ENCODE results near the gene TESK2. TPM values are rescaled to one million over a fixed set of nuclear protein-coding genes. Genes with fewer than 3 reads are reported as not detected.
"Not testable (repeated sequence)": the region's sequence is repeated elsewhere in the genome, so short reads cannot be mapped to it uniquely, and the experiment has no call there.

Gene TESK2
- total RNA-seq, 2 experiments from 2014 or later: 3.1 to 3.3 TPM

DNA sequence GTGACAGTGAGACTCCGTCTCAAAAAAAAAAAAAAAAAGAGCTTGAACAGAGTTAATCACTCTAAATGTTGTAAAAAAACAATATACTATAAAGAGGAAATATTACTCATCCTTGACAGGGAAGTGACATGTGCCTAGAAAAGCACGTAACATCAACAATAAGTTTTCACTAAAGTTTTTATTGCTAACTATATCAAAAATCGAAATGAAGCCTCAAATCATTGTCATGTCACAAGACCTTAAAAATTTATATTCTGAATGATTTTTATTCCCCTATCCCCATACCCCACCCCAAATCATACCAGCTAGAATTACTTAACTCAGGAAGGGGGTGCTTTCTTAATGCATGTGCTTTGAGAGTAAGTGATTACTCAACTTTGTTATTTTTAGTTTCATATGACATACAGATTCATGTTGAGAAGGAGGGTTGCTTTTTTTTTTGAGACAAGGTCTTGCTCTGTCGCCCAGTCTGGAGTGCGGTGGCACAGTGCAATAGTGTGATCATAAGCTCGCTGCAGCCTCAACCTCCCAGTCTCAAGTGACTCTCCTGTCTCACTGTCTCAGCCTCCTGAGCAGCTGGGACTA is 97.2 kb downstream of the TESK2 start:
- DNase-seq (peak; percentile 35), ATAC-seq (peak; percentile 86)
- intact Hi-C loops (cut with DNase I, micrococcal nuclease): no loop called here
- Mint-ChIP-seq H3K27me3 (no peaks in the 10 kb centered on the region), H3K27ac (peak overlapping the region; percentile 69), H3K9me3 (ENCODE audit: low read depth) (no peaks in the 10 kb centered on the region), H3K36me3 (ENCODE audit: low read depth) (no peaks in the 10 kb centered on the region), H3K4me1 (peaks cover 16% of the 10 kb centered on the region), H3K4me3 (no peak overlapping the region)
- ChIA-PET CTCF (no interaction called here), POLR2A (interaction anchor here (0.6 kb wide), 1 partner anchor 363 kb away, joined by 3 read pairs; no protein-coding TSS in a partner anchor)

DNA sequence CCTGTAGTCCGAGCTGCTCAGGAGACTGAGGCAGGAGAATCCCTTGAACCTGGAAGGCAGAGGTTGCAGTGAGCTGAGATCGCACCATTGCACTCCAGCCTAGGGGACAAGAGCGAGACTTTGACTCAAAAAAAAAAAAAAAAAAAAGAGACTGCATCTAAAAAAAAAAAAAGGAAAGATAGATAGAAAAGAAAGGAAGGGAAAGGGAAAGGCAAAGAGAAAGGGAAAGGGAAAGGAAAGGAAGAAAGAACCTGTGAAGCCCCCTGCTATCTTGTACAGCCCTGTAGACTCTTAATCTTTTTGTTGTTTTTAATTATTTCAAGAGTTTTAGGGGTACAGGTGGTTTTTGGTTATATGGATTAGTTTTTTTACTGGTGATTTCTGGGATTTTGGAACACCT is 104.7 kb downstream of the TESK2 start:
- no peak for ATAC-seq
- Mint-ChIP-seq H3K9me3 (ENCODE audit: low read depth) (no peaks in the 10 kb centered on the region), H3K36me3 (ENCODE audit: low read depth) (no peaks in the 10 kb centered on the region), H3K4me3 (no peak overlapping the region), H3K27ac (no peak overlapping the region), H3K27me3 (no peaks in the 10 kb centered on the region), H3K4me1 (no peaks in the 10 kb centered on the region)
- ChIA-PET POLR2A (no interaction called here), CTCF (interaction anchor here (0.6 kb wide), 1 partner anchor 58 kb away, joined by 3 read pairs; no protein-coding TSS in a partner anchor)
- no peak for DNase-seq
- intact Hi-C loops (cut with DNase I, micrococcal nuclease): no loop called here

DNA sequence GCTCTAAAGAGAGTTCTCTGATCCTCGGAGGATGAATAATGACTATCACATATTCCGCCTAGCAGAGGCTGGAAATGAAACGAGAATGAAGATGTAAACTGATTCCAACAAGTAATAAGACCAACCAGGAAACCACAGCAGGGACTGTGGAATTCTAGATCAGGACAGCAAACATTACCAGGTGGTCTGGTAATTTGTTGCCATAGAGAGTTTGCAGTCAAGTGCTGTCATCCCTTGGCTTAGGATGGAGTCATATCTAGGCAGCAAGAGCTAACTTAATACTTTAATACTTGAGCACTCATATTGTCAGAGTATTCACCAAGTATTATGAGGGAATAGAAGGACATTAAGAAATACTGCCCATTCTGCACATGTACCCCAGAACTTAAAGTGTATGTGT is 105.7 kb downstream of the TESK2 start:
- H3K9me3 Mint-ChIP-seq (ENCODE audit: low read depth): no peaks in the 10 kb centered on the region
- H3K27me3 Mint-ChIP-seq: no peaks in the 10 kb centered on the region
- no peaks in the 10 kb centered on the region for H3K4me1 Mint-ChIP-seq
- DNase-seq (no peak), ATAC-seq (no peak)
- no peaks in the 10 kb centered on the region for H3K36me3 Mint-ChIP-seq (ENCODE audit: low read depth)
- ChIA-PET POLR2A (no interaction called here), CTCF (no interaction called here)
- H3K27ac Mint-ChIP-seq: no peak overlapping the region
- no peak overlapping the region for H3K4me3 Mint-ChIP-seq
- intact Hi-C loops (cut with DNase I, micrococcal nuclease): no loop called here

DNA sequence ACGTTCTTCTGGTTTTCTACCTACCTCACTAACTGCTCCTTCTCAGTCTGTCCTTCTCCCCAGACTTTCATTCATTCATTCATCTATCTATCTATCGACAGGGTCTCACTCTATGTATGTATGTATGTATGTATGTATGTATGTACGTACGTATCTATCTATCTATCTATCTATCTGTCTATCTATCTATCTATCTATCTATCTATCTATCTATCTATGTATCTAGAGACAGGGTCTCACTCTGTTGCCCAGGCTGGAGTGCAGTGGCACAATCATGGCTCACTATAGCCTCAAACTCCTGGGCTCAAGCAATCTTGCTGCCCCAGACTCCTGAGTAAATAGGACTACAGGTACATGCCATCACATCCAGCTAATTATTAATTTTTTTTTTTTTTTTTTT is 106.8 kb downstream of the TESK2 start:
- H3K9me3 Mint-ChIP-seq (ENCODE audit: low read depth); ATAC-seq; POLR2A ChIA-PET; DNase-seq; intact Hi-C loops (cut with DNase I, micrococcal nuclease); H3K27me3 Mint-ChIP-seq; H3K4me3 Mint-ChIP-seq; H3K27ac Mint-ChIP-seq; H3K36me3 Mint-ChIP-seq (ENCODE audit: low read depth); CTCF ChIA-PET; H3K4me1 Mint-ChIP-seq: not testable (repeated sequence)

DNA sequence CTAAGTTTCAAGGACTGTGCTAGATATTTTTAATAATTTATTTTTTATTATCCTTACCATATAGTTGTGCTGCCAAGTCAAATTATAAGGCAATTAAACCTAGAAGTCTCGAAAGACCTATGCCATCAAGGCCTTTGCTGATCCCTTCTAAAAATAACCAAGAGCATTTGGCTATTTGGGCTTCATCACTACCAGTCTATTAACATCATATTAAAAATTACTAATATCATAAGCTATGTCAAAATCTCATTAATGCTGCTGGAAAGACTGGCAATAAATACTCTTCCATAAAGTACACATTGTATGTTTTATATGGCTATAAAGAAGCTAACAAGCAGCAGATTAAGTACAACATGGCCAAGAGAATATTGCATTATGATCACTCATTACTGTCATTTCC is 107.8 kb downstream of the TESK2 start:
- Mint-ChIP-seq H3K4me1 (no peaks in the 10 kb centered on the region), H3K27me3 (no peaks in the 10 kb centered on the region), H3K27ac (no peak overlapping the region), H3K9me3 (ENCODE audit: low read depth) (no peaks in the 10 kb centered on the region), H3K4me3 (no peak overlapping the region), H3K36me3 (ENCODE audit: low read depth) (no peaks in the 10 kb centered on the region)
- DNase-seq: no peak
- intact Hi-C loops (cut with DNase I, micrococcal nuclease): no loop called here
- no peak for ATAC-seq
- CTCF ChIA-PET: interaction anchor here (0.5 to 0.6 kb wide), 2 partner anchors 353 to 567 kb away, joined by 3 read pairs; no protein-coding TSS in a partner anchor
- POLR2A ChIA-PET: no interaction called here

DNA sequence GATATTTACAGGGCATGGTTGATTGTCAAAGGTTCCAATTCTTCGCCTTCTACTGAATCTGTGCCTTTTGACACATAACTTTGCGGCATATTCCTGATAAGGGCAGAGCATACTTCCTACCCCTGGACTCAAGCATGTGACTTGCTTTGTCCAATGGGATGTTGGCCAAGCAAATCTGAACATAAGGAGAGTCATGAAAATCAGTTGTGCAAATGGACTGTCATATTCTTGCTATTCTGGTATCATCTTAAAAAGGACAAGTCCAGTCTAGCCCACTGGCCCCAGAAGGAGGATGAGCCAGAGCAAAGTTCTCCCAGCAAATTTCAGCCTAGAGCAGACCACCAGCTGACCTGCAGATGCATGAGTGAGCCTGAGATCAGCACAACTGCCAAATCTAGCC is 109.7 kb downstream of the TESK2 start:
- POLR2A ChIA-PET: interaction anchor here (0.6 kb wide), 1 partner anchor 110 kb away, joined by 3 read pairs; no protein-coding TSS in a partner anchor
- no peak for ATAC-seq
- no peak for DNase-seq
- Mint-ChIP-seq H3K27me3 (no peaks in the 10 kb centered on the region), H3K4me1 (no peaks in the 10 kb centered on the region), H3K9me3 (ENCODE audit: low read depth) (no peaks in the 10 kb centered on the region), H3K36me3 (ENCODE audit: low read depth) (no peaks in the 10 kb centered on the region), H3K27ac (no peak overlapping the region), H3K4me3 (no peak overlapping the region)
- intact Hi-C loops (cut with DNase I, micrococcal nuclease): no loop called here
- CTCF ChIA-PET: no interaction called here

DNA sequence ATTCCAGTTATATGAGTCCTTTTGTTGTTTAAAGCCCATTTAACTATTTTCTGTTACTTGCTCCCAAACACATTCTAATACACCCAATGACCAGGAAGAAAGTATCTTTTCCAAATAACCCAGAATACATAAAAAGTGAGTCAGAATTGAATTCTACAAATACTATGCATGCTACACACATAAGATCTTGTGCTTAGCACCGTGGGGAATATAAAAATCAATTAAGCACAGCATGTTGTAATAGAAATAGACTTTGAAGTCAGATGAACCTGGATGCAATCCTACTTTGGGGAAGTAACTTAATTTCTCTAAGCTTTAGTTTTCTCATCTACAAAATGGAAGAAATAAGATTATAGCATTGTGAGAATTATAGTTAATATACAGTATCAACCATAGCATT is 110.2 kb downstream of the TESK2 start:
- ChIA-PET POLR2A (no interaction called here), CTCF (no interaction called here)
- intact Hi-C loops (cut with DNase I, micrococcal nuclease): no loop called here
- DNase-seq: no peak
- ATAC-seq: no peak
- Mint-ChIP-seq H3K9me3 (ENCODE audit: low read depth) (no peaks in the 10 kb centered on the region), H3K4me1 (no peaks in the 10 kb centered on the region), H3K27ac (no peak overlapping the region), H3K27me3 (no peaks in the 10 kb centered on the region), H3K36me3 (ENCODE audit: low read depth) (no peaks in the 10 kb centered on the region), H3K4me3 (no peak overlapping the region)

DNA sequence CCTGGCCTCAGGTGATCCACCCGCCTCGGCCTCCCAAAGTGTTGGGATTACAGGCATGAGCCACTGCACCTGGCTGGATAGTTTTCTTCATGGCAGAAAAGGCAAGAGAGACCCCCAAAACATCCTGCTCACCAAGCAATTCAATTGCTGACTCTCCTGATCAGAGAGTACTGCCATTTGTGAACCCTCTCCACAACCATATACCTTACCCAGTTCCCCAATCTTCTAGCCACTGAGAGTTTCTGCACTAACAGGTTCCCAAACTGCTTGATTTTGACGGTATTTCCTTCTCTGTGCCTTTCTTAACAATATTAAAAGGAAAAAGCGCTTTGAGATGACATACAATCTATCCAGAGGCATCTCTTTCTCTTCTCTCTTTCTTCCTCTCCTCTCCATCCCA is 110.8 kb downstream of the TESK2 start:
- ATAC-seq (no peak), DNase-seq (no peak)
- intact Hi-C loops (cut with DNase I, micrococcal nuclease): no loop called here
- H3K36me3 Mint-ChIP-seq (ENCODE audit: low read depth): no peaks in the 10 kb centered on the region
- no peaks in the 10 kb centered on the region for H3K4me1 Mint-ChIP-seq
- ChIA-PET POLR2A (no interaction called here), CTCF (no interaction called here)
- H3K27ac Mint-ChIP-seq: no peak overlapping the region
- no peak overlapping the region for H3K4me3 Mint-ChIP-seq
- no peaks in the 10 kb centered on the region for H3K27me3 Mint-ChIP-seq
- H3K9me3 Mint-ChIP-seq (ENCODE audit: low read depth): no peaks in the 10 kb centered on the region

DNA sequence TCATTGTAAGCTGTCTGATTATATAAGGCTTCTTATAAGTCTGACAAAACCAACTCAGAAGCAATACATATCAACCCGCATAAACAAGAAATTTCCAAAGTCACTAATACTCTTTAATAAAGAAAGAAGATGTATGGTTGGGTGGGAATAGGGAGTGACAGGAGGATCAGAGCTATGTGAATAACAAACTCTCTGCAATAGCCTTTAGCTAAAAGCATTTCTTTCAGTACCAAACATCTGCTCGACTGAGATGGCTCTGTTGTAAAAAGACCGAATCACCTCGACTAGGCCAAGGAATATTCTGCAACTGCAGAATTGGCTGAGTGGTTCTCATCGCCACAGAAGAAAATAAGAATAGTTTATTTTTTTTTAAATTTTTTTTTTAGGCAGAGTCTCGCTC is 111.4 kb downstream of the TESK2 start:
- Mint-ChIP-seq H3K36me3 (ENCODE audit: low read depth) (no peaks in the 10 kb centered on the region), H3K4me1 (no peaks in the 10 kb centered on the region), H3K27ac (no peak overlapping the region), H3K27me3 (no peaks in the 10 kb centered on the region), H3K9me3 (ENCODE audit: low read depth) (no peaks in the 10 kb centered on the region), H3K4me3 (no peak overlapping the region)
- no peak for ATAC-seq
- no peak for DNase-seq
- CTCF ChIA-PET: no interaction called here
- intact Hi-C loops (cut with DNase I, micrococcal nuclease): no loop called here
- POLR2A ChIA-PET: no interaction called here

DNA sequence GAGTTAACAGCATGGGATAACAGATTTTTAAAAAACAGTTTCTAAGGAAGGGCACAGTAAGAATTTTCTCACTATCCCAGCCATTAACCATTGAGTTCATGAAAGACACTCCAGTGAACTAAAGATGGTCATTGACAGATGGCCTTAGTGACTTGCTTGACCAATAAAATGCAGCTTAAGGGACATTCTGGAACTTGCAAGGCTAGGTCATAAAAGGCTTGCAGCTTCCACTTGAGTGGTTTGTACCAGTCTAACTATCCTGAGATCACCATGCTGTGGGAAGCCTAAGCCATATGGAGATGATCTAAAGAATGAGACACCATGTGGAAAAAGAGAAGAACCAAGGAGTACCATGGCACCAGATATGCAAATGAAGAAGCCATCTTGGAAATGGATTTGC is 112.8 kb downstream of the TESK2 start:
- ChIA-PET CTCF (interaction anchor here (0.9 to 2.8 kb wide), 2 partner anchors 113 to 114 kb away, joined by 3 to 8 read pairs; partner anchors contain the start of gene TESK2), POLR2A (no interaction called here)
- DNase-seq (no peak), ATAC-seq (no peak)
- no peaks in the 10 kb centered on the region for H3K36me3 Mint-ChIP-seq (ENCODE audit: low read depth)
- H3K4me1 Mint-ChIP-seq: no peaks in the 10 kb centered on the region
- H3K27me3 Mint-ChIP-seq: no peaks in the 10 kb centered on the region
- no peak overlapping the region for H3K27ac Mint-ChIP-seq
- H3K9me3 Mint-ChIP-seq (ENCODE audit: low read depth): no peaks in the 10 kb centered on the region
- no peak overlapping the region for H3K4me3 Mint-ChIP-seq
- intact Hi-C loops (cut with DNase I, micrococcal nuclease): no loop called here

DNA sequence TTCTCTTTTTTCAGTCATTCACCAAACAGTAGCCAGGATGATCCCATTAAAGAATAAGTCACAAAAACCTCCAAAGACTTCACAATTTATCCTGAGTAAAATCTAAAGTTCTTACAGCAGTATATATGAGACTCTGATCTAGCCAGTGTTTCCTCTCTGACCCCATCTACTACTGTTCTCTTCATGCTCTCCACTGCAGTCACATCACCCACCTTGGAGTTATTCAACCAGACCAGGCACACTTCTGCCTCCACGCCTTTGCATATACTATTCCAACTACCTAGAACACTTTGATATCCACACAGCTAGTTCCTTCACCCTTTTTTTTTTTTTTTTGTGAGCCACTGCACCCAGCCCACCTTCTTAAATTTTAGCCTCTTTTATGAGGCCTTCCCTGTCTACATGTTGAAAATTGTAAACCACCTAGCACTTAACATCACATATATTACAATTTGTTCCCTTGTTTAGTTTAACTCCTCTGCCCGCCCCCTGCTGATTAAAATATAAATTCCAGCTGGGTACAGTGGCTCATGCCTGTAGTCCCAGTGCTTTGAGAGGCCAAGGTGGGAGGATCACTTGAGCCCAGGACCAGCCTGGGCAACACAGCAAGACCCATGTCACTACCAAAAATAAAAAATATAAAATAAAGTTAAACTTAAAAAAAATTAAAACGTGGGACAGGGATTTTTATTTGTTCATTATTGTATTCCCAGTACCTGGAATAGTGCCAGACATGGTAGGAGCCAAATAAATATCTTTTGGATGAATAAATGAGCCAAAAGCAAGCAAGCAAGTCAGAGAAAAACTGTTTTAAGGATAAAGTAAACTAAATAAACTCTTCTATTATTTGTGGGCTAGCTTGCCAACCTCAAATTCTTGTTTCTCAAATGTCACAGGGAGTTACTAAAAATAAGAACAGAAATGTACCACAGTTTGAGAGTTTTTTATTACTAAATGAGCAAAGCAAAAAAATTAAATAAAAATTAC is 115.6 kb downstream of the TESK2 start:
- no peak overlapping the region for H3K4me3 Mint-ChIP-seq
- H3K9me3 Mint-ChIP-seq (ENCODE audit: low read depth): no peaks in the 10 kb centered on the region
- no peaks in the 10 kb centered on the region for H3K4me1 Mint-ChIP-seq
- intact Hi-C loops (cut with DNase I, micrococcal nuclease): no loop called here
- H3K27me3 Mint-ChIP-seq: no peaks in the 10 kb centered on the region
- no peak overlapping the region for H3K27ac Mint-ChIP-seq
- H3K36me3 Mint-ChIP-seq (ENCODE audit: low read depth): no peaks in the 10 kb centered on the region
- POLR2A ChIA-PET: no interaction called here
- CTCF ChIA-PET: interaction anchor here (1.1 to 1.6 kb wide), 3 partner anchors 15 to 357 kb away, joined by 3 read pairs; no protein-coding TSS in a partner anchor
- DNase-seq (no peak), ATAC-seq (no peak)

DNA sequence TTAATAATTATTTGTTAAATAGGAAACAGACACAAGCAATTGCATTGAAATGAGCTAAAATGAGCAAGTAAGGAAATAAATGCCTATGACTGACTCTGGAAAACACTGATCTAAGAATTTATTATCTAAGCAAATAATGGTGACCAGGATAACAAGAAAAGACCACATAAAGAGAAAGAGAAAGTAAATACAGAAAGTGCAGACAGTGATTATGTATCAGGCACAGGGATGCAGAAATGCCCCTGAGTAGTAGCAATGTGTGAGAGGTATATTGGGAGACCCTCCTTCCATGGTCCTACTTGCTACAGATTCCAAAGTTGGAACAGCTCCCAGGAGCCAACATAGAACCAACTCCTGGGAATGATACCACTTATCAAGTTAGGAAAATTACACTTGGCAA is 117.4 kb downstream of the TESK2 start:
- no peaks in the 10 kb centered on the region for H3K9me3 Mint-ChIP-seq (ENCODE audit: low read depth)
- POLR2A ChIA-PET: interaction anchor here (0.6 kb wide), 1 partner anchor 360 kb away, joined by 9 read pairs; no protein-coding TSS in a partner anchor
- intact Hi-C loops (cut with DNase I, micrococcal nuclease): no loop called here
- no peak for ATAC-seq
- H3K27ac Mint-ChIP-seq: no peak overlapping the region
- DNase-seq: no peak
- no peaks in the 10 kb centered on the region for H3K36me3 Mint-ChIP-seq (ENCODE audit: low read depth)
- CTCF ChIA-PET: interaction anchor here (0.5 to 1.6 kb wide), 4 partner anchors 17 to 598 kb away, joined by 3 read pairs; no protein-coding TSS in a partner anchor
- no peaks in the 10 kb centered on the region for H3K4me1 Mint-ChIP-seq
- H3K27me3 Mint-ChIP-seq: no peaks in the 10 kb centered on the region
- H3K4me3 Mint-ChIP-seq: no peak overlapping the region

All from activated CD4-positive, alpha-beta T cell treated with anti-CD3 and anti-CD28 coated beads for 36 hours (primary cell).